WTC11 (cell line): ENCODE data around the gene DUSP22. TPM values are rescaled to one million over a fixed set of nuclear protein-coding genes. Genes with fewer than 3 reads are reported as not detected.

ENCODE experiments used
- ATAC-seq: fragments of 200-7000 bp; cut with Tn5 transposase; 2 replicates; pipeline ENCODE4 v1.10.0; 2021; ENCODE audit warnings: mild to moderate bottlenecking, moderate library complexity
- CTCF ChIA-PET: fragments of 300-600 bp; sonication (Branson Sonifier 250); formaldehyde crosslinking; loops from one replicate; lab custom pipeline; 2021; ENCODE audit warnings: antibody characterized with exemption; lab: Charles Lee
- POLR2A ChIA-PET: fragments of 350-600 bp; sonication (Branson Sonifier 250); formaldehyde crosslinking; loops from one replicate; lab custom pipeline; 2021; ENCODE audit warnings: antibody characterized with exemption; lab: Charles Lee
- DNase-seq: peaks from one replicate; pipeline ENCODE4 v3.0.0; 2021; ENCODE audit warnings: low spot score
- H3K27ac Mint-ChIP-seq: 2 replicates; pipeline ENCODE4 v1.8.0; 2021; ENCODE audit warnings: mixed read lengths
- H3K27me3 Mint-ChIP-seq: 2 replicates; pipeline ENCODE4 v1.8.0; 2021; ENCODE audit warnings: low read depth, mild to moderate bottlenecking, moderate library complexity, mixed read lengths
- H3K36me3 Mint-ChIP-seq: 2 replicates; pipeline ENCODE4 v1.8.0; 2021; ENCODE audit warnings: mixed read lengths
- H3K4me1 Mint-ChIP-seq: 2 replicates; pipeline ENCODE4 v1.8.0; 2022; ENCODE audit warnings: mixed read lengths
- H3K4me3 Mint-ChIP-seq: 2 replicates; pipeline ENCODE4 v1.8.0; 2021; ENCODE audit warnings: mild to moderate bottlenecking, moderate library complexity, mixed read lengths
- H3K9me3 Mint-ChIP-seq: 2 replicates; pipeline ENCODE4 v1.8.0; 2021; ENCODE audit warnings: mixed read lengths
- ATF1 ChIP-seq: sonication (generic); formaldehyde crosslinking; IDR thresholded peaks from 2 replicates; pipeline ENCODE4 v1.8.1; 2023; ENCODE audit warnings: mild to moderate bottlenecking, moderate library complexity, missing genetic modification reagents
- CBFB ChIP-seq: sonication (generic); formaldehyde crosslinking; IDR thresholded peaks from 2 replicates; pipeline ENCODE4 v1.8.1; 2022; ENCODE audit warnings: mild to moderate bottlenecking, low read depth, missing genetic modification reagents
- EMX1 ChIP-seq: fragments of 250-450 bp; sonication (Bioruptor Pico); IDR thresholded peaks from 2 replicates; pipeline ENCODE4 v1.8.0; 2021; ENCODE audit warnings: mild to moderate bottlenecking
- GTF2I ChIP-seq: fragments of 250-450 bp; sonication (Bioruptor Pico); conservative IDR thresholded peaks from 2 replicates; pipeline ENCODE4 v1.4.0; 2021; ENCODE audit warnings: mild to moderate bottlenecking
- NFYB ChIP-seq: sonication (generic); formaldehyde crosslinking; conservative IDR thresholded peaks from 2 replicates; pipeline ENCODE4 v1.8.0; 2022; ENCODE audit warnings: low read depth, missing genetic modification reagents
- NR3C1 ChIP-seq: sonication (generic); formaldehyde crosslinking; conservative IDR thresholded peaks from 2 replicates; pipeline ENCODE4 v1.8.1; 2023; ENCODE audit warnings: low read depth, mild to moderate bottlenecking, missing genetic modification reagents
- TP53 ChIP-seq: sonication (generic); formaldehyde crosslinking; IDR thresholded peaks from 2 replicates; pipeline ENCODE4 v1.8.1; 2023; ENCODE audit warnings: mild to moderate bottlenecking, missing genetic modification reagents
- ZNF121 ChIP-seq: sonication (generic); formaldehyde crosslinking; IDR thresholded peaks from 2 replicates; pipeline ENCODE4 v1.8.0; 2023; ENCODE audit warnings: missing genetic modification reagents
- ZNF232 ChIP-seq: sonication (generic); formaldehyde crosslinking; IDR thresholded peaks from 2 replicates; pipeline ENCODE4 v1.8.0; 2022; ENCODE audit warnings: mild to moderate bottlenecking, missing genetic modification reagents
- ZNF671 ChIP-seq: fragments of 250-450 bp; sonication (Bioruptor Pico); IDR thresholded peaks from 2 replicates; pipeline ENCODE4 v1.8.0; 2021; ENCODE audit warnings: mild to moderate bottlenecking
- total RNA-seq: library from RNA; stranded (reverse); gene quantifications from 3 replicates; pipeline ENCODE4 v1.2.3, GENCODE V29; 2021
- TF ChIP-seq, protein P1 (sequence below): sonication (generic); formaldehyde crosslinking; IDR thresholded peaks from 2 replicates; pipeline ENCODE4 v1.8.1; 2023; ENCODE audit warnings: mild to moderate bottlenecking, missing genetic modification reagents, moderate library complexity
- TF ChIP-seq, protein P2 (sequence below): sonication (generic); formaldehyde crosslinking; conservative IDR thresholded peaks from 2 replicates; pipeline ENCODE4 v1.8.1; 2023; ENCODE audit warnings: mild to moderate bottlenecking, low read depth, missing genetic modification reagents, moderate library complexity
- TF ChIP-seq, protein P3 (sequence below): fragments of 250-450 bp; sonication (Bioruptor Pico); conservative IDR thresholded peaks from 2 replicates; pipeline ENCODE4 v1.9.0; 2021; ENCODE audit warnings: mild to moderate bottlenecking
- TF ChIP-seq, protein P4 (sequence below): fragments of 250-450 bp; sonication (Bioruptor Pico); IDR thresholded peaks from 2 replicates; pipeline ENCODE4 v2.1.2; 2022; ENCODE audit warnings: mild to moderate bottlenecking, moderate library complexity
- TF ChIP-seq, protein P5 (sequence below): fragments of 200-600 bp; IDR thresholded peaks from 2 replicates; pipeline ENCODE4 v1.8.0; 2022; ENCODE audit warnings: antibody characterized with exemption
- TF ChIP-seq, protein P6 (sequence below): sonication (generic); formaldehyde crosslinking; IDR thresholded peaks from 2 replicates; pipeline ENCODE4 v1.8.1; 2022; ENCODE audit warnings: missing genetic modification reagents, borderline replicate concordance
- TF ChIP-seq, protein P7 (sequence below): sonication (generic); formaldehyde crosslinking; IDR thresholded peaks from 2 replicates; pipeline ENCODE4 v1.8.1; 2022; ENCODE audit warnings: mild to moderate bottlenecking, moderate library complexity, missing genetic modification reagents
- TF ChIP-seq, protein P8 (sequence below): sonication (generic); formaldehyde crosslinking; IDR thresholded peaks from 2 replicates; pipeline ENCODE4 v1.8.0; 2023; ENCODE audit warnings: mild to moderate bottlenecking, missing genetic modification reagents

The DUSP22 gene
- total RNA-seq, 1 experiment from 2014 or later = 38.5 TPM

DNA sequence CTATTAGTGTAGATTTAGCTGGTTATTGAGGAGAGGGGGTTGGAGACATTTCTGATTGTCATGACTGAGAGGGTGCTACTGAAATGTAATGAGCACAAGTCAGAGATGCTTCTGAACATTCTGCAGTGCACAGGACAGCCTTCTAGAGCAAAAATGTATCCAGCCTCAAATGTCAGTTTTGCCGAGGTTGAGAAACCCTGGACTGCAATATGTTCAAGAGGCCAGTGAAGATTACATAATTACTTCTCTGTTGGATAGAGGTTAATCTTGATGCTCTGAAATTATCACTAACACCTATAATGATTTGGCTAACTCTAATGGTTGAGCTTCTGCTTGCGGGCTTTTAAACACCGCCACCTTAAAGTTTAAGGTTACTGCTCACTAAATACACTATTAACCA is 3.4 kb upstream of the DUSP22 start:
- Mint-ChIP-seq H3K4me1 (peaks cover 15% of the 10 kb centered on the region), H3K36me3 (peaks cover 51% of the 10 kb centered on the region), H3K4me3 (no peak overlapping the region), H3K9me3 (peaks cover 56% of the 10 kb centered on the region), H3K27ac (no peak overlapping the region), H3K27me3 (peaks cover 27% of the 10 kb centered on the region)
- DNase-seq = no peak
- ChIA-PET CTCF (no interaction called here), POLR2A (no interaction called here)
- no peak for ATAC-seq
- TF ChIP-seq, protein P1, sequence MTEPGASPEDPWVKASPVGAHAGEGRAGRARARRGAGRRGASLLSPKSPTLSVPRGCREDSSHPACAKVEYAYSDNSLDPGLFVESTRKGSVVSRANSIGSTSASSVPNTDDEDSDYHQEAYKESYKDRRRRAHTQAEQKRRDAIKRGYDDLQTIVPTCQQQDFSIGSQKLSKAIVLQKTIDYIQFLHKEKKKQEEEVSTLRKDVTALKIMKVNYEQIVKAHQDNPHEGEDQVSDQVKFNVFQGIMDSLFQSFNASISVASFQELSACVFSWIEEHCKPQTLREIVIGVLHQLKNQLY = no peak
- TF ChIP-seq ZNF232 (CRISPR knock-in tag) = no peak
- no peak for TF ChIP-seq ZNF121 (CRISPR knock-in tag)
- TF ChIP-seq, protein P2, sequence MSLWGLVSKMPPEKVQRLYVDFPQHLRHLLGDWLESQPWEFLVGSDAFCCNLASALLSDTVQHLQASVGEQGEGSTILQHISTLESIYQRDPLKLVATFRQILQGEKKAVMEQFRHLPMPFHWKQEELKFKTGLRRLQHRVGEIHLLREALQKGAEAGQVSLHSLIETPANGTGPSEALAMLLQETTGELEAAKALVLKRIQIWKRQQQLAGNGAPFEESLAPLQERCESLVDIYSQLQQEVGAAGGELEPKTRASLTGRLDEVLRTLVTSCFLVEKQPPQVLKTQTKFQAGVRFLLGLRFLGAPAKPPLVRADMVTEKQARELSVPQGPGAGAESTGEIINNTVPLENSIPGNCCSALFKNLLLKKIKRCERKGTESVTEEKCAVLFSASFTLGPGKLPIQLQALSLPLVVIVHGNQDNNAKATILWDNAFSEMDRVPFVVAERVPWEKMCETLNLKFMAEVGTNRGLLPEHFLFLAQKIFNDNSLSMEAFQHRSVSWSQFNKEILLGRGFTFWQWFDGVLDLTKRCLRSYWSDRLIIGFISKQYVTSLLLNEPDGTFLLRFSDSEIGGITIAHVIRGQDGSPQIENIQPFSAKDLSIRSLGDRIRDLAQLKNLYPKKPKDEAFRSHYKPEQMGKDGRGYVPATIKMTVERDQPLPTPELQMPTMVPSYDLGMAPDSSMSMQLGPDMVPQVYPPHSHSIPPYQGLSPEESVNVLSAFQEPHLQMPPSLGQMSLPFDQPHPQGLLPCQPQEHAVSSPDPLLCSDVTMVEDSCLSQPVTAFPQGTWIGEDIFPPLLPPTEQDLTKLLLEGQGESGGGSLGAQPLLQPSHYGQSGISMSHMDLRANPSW (CRISPR knock-in tag) = no peak
- TF ChIP-seq, protein P3, sequence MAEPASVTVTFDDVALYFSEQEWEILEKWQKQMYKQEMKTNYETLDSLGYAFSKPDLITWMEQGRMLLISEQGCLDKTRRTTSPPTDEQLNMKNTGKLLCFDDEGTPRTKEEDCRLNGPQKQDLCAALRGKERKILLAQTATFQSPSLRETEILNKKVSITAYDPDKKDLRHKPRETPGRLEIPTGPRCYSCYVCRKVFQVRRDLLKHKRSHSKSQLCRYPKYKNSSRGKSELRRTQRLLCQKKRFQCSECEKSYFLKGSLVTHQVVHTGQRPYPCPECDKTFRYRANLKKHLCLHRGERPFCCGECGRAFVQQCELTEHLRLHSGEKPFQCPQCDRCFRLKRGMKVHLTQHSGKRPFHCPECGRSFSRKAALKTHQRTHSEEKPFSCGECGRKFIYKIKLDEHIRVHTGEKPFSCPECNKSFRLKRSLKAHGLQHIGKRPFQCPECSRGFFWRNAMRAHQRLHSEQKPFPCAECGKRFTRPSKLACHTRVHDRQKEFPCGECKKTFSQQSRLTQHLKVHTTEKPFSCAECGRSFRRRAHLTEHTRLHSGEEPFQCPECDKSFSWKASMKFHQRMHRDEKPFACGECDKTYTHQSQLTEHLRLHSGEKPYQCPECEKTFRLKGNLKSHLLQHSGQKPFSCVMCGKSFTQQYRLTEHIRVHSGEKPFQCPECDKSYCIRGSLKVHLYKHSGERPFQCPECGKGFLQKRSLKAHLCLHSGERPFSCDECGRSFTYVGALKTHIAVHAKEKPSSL (CRISPR knock-in tag) = no peak
- TF ChIP-seq, protein P4, sequence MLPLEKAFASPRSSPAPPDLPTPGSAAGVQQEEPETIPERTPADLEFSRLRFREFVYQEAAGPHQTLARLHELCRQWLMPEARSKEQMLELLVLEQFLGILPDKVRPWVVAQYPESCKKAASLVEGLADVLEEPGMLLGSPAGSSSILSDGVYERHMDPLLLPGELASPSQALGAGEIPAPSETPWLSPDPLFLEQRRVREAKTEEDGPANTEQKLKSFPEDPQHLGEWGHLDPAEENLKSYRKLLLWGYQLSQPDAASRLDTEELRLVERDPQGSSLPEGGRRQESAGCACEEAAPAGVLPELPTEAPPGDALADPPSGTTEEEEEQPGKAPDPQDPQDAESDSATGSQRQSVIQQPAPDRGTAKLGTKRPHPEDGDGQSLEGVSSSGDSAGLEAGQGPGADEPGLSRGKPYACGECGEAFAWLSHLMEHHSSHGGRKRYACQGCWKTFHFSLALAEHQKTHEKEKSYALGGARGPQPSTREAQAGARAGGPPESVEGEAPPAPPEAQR (CRISPR knock-in tag) = no peak
- no peak for TF ChIP-seq TP53
- TF ChIP-seq, protein P5, sequence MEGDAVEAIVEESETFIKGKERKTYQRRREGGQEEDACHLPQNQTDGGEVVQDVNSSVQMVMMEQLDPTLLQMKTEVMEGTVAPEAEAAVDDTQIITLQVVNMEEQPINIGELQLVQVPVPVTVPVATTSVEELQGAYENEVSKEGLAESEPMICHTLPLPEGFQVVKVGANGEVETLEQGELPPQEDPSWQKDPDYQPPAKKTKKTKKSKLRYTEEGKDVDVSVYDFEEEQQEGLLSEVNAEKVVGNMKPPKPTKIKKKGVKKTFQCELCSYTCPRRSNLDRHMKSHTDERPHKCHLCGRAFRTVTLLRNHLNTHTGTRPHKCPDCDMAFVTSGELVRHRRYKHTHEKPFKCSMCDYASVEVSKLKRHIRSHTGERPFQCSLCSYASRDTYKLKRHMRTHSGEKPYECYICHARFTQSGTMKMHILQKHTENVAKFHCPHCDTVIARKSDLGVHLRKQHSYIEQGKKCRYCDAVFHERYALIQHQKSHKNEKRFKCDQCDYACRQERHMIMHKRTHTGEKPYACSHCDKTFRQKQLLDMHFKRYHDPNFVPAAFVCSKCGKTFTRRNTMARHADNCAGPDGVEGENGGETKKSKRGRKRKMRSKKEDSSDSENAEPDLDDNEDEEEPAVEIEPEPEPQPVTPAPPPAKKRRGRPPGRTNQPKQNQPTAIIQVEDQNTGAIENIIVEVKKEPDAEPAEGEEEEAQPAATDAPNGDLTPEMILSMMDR = no peak
- TF ChIP-seq ZNF671 (CRISPR knock-in tag) = no peak
- no peak for TF ChIP-seq NFYB (CRISPR knock-in tag)

DNA sequence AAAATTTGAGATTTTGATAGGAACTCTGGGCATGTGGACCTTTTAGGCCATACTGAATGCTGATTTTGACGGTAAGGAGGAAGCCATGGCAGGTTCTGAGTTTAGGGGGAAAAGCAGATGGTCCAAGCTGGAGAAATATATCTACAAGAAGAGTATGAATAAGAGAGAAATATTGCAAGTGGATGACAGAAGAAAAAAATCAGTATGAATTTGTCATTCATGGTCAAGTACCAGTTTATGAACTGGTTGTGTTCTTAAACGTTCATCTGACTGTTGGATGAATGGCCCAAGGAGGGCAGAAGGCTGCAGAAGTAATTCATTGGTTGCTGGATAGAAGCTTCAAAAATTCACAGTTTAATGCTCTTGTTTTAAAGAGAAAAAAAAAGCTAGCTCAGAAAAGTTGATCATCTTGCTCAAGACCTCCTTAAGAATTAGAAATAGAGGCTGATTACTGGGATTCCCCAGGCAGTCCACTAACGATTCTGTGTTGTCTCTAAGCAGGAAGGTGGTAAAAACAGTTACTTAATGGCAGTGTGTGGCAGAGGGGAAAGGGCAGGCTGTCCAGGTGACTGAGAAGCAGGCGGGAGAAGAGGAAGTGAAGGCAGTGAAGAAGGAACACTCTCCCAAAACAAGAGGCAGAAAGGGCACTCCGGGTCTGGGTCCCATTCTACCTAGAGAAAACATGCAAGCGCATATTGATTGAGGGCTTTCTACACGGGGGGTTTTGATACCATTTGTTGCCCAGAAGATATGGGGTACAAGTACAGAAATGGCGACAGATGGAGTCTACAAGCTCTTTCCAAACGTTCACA is 2.0 kb upstream of the DUSP22 start:
- no peak for DNase-seq
- Mint-ChIP-seq H3K4me3 (no peak overlapping the region; the same call in 1 of the 2 replicates), H3K27ac (no peak overlapping the region), H3K9me3 (peaks cover 66% of the 10 kb centered on the region), H3K27me3 (peaks cover 31% of the 10 kb centered on the region), H3K4me1 (peaks cover 15% of the 10 kb centered on the region), H3K36me3 (peaks cover 57% of the 10 kb centered on the region)
- ChIA-PET POLR2A (no interaction called here), CTCF (interaction anchor here (1.1 kb wide), 1 partner anchor 110 kb away, joined by 5 read pairs; no protein-coding TSS in a partner anchor)
- no peak for ATAC-seq
- TF ChIP-seq, protein P6, sequence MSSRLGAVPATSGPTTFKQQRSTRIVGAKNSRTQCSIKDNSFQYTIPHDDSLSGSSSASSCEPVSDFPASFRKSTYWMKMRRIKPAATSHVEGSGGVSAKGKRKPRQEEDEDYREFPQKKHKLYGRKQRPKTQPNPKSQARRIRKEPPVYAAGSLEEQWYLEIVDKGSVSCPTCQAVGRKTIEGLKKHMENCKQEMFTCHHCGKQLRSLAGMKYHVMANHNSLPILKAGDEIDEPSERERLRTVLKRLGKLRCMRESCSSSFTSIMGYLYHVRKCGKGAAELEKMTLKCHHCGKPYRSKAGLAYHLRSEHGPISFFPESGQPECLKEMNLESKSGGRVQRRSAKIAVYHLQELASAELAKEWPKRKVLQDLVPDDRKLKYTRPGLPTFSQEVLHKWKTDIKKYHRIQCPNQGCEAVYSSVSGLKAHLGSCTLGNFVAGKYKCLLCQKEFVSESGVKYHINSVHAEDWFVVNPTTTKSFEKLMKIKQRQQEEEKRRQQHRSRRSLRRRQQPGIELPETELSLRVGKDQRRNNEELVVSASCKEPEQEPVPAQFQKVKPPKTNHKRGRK (CRISPR knock-in tag) = no peak
- TF ChIP-seq GTF2I (CRISPR knock-in tag) (no peak), NR3C1 (CRISPR knock-in tag) (no peak), EMX1 (no peak), ATF1 (CRISPR knock-in tag) (no peak), TP53 (no peak), CBFB (no peak)
- TF ChIP-seq, protein P7, sequence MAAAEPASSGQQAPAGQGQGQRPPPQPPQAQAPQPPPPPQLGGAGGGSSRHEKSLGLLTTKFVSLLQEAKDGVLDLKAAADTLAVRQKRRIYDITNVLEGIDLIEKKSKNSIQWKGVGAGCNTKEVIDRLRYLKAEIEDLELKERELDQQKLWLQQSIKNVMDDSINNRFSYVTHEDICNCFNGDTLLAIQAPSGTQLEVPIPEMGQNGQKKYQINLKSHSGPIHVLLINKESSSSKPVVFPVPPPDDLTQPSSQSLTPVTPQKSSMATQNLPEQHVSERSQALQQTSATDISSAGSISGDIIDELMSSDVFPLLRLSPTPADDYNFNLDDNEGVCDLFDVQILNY (CRISPR knock-in tag) = no peak
- TF ChIP-seq, protein P8, sequence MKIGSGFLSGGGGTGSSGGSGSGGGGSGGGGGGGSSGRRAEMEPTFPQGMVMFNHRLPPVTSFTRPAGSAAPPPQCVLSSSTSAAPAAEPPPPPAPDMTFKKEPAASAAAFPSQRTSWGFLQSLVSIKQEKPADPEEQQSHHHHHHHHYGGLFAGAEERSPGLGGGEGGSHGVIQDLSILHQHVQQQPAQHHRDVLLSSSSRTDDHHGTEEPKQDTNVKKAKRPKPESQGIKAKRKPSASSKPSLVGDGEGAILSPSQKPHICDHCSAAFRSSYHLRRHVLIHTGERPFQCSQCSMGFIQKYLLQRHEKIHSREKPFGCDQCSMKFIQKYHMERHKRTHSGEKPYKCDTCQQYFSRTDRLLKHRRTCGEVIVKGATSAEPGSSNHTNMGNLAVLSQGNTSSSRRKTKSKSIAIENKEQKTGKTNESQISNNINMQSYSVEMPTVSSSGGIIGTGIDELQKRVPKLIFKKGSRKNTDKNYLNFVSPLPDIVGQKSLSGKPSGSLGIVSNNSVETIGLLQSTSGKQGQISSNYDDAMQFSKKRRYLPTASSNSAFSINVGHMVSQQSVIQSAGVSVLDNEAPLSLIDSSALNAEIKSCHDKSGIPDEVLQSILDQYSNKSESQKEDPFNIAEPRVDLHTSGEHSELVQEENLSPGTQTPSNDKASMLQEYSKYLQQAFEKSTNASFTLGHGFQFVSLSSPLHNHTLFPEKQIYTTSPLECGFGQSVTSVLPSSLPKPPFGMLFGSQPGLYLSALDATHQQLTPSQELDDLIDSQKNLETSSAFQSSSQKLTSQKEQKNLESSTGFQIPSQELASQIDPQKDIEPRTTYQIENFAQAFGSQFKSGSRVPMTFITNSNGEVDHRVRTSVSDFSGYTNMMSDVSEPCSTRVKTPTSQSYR = no peak
